Lung (tissue), 12 donors: ENCODE results near the gene TDRD1. TPM values are rescaled to one million over a fixed set of nuclear protein-coding genes. Genes with fewer than 3 reads are reported as not detected.

Experiments
- ATAC-seq: fragments of 200-7000 bp; cut with Tn5 transposase; one replicate; pipeline ENCODE4 v1.9.1; 2020; ENCODE audit warnings: moderate number of reproducible peaks; ENCODE audit not compliant: insufficient read depth, low FRiP score
- DNase-seq, 3 donors: peaks; one replicate each; pipeline ENCODE4 v3.0.0-alpha.2; 2013 to 2017
- H3K27ac ChIP-seq, 2 donors: one replicate each; pipeline ENCODE4 v1.5.1; 2013; ENCODE audit warnings: mild to moderate bottlenecking in 2 of 2, moderate library complexity in 2 of 2, control low read depth in 1 of 2, inconsistent platforms in 1 of 2, low read depth in 1 of 2, low read length in 1 of 2
- H3K27me3 ChIP-seq, 3 donors: one replicate each; pipeline ENCODE4 v1.5.1; 2013; ENCODE audit warnings: low read length in 2 of 3; ENCODE audit not compliant: control insufficient read depth in 3 of 3, insufficient read depth in 3 of 3
- H3K36me3 ChIP-seq, 4 donors: one replicate each; pipeline ENCODE4 v1.5.1; 2013; ENCODE audit warnings: low read length in 4 of 4, mild to moderate bottlenecking in 1 of 4, moderate library complexity in 1 of 4; ENCODE audit not compliant: control insufficient read depth in 4 of 4, insufficient read depth in 4 of 4
- H3K4me1 ChIP-seq, 5 donors: one replicate each; pipeline ENCODE4 v1.5.1; 2013; ENCODE audit warnings: low read length in 5 of 5, mild to moderate bottlenecking in 2 of 5, moderate library complexity in 1 of 5; ENCODE audit not compliant: control insufficient read depth in 5 of 5, insufficient read depth in 5 of 5
- H3K4me3 ChIP-seq: one replicate; pipeline ENCODE4 v1.5.1; 2013; ENCODE audit warnings: mild to moderate bottlenecking, control low read depth, moderate library complexity
- H3K9ac ChIP-seq, 2 donors: one replicate each; pipeline ENCODE4 v1.5.1; 2013; ENCODE audit warnings: low read length in 2 of 2, control low read depth in 1 of 2; ENCODE audit not compliant: insufficient read depth in 1 of 2
- H3K9me3 ChIP-seq, 4 donors: one replicate each; pipeline ENCODE4 v1.5.1; 2013; ENCODE audit warnings: low read length in 3 of 4, mild to moderate bottlenecking in 1 of 4, moderate library complexity in 1 of 4; ENCODE audit not compliant: control insufficient read depth in 4 of 4, insufficient read depth in 3 of 4
- CTCF ChIP-seq: IDR thresholded peaks from 2 replicates; pipeline ENCODE4 v1.5.1; 2012; ENCODE audit warnings: mild to moderate bottlenecking; ENCODE audit errors: control extremely low read depth, extremely low read depth
- WGBS, 2 donors: extraction: QIAGEN DNeasy Blood & Tissue Kit; methylation state at CpG; one replicate each; pipeline ENCODE4 v1.1.7; 2013; 5-methylcytosine and 5-hydroxymethylcytosine counted together
- polyA plus RNA-seq, 2 donors: library from polyadenylated mRNA; stranded (reverse); fragments of 200-250 nt; gene quantifications; one replicate each; pipeline ENCODE4 v1.2.1, GENCODE V29; 2013
- total RNA-seq, 2 donors: library from RNA; depleted of rRNA in 1 of 2; stranded (reverse); fragments of >200 nt in 1 of 2; gene quantifications; one replicate each; pipeline ENCODE4 v1.2.1, GENCODE V29; 2014 to 2021
- donor health status: control.
- donor health status: control.
- donor health status: Bipolar disorder and iron deficiency.
- donor health status: healthy.
- donor health status: DM: yes; HTN: yes; CAD: no.

TDRD1 gene
- total and polyA plus RNA-seq, 4 donors: 0.05 to 0.37 (median 0.25) TPM; not detected in 1

- H3K4me1 ChIP-seq: no peaks in the 10 kb centered on the region
- H3K27me3 ChIP-seq: peaks cover 0 to 3% (median 0%) of the 10 kb centered on the region in 3 donors
- TF ChIP-seq CTCF: no peak
- WGBS, 2 donors: 72 to 76% methylated on average over 4 of the region's 4 CpGs
- H3K36me3 ChIP-seq: no peaks in the 10 kb centered on the region
- DNase-seq (no peak), ATAC-seq (no peak)
- no peak overlapping the region for H3K9ac ChIP-seq
- no peak overlapping the region for H3K4me3 ChIP-seq
- no peak overlapping the region for H3K27ac ChIP-seq
- H3K9me3 ChIP-seq: no peaks in the 10 kb centered on the region
Observed at GRCh38 chr10:114199239-114199638, 20.1 kb downstream of the TDRD1 start.

- no peak for TF ChIP-seq CTCF
- 84 to 86% methylated on average over 3 of the region's 3 CpGs for WGBS, 2 donors
Observed at GRCh38 chr10:114202812-114203211, 23.7 kb downstream of the TDRD1 start.

GRCh38 chr10:114206902-114207301, 27.7 kb downstream of the TDRD1 start:
- H3K36me3 ChIP-seq: no peaks in the 10 kb centered on the region
- WGBS, 2 donors: 65 to 73% methylated on average over 2 of the region's 2 CpGs
- peaks cover 0 to 3% (median 0%) of the 10 kb centered on the region in 3 donors for H3K27me3 ChIP-seq
- H3K9me3 ChIP-seq: no peaks in the 10 kb centered on the region
- TF ChIP-seq CTCF: no peak
- ATAC-seq: no peak
- H3K4me3 ChIP-seq: no peak overlapping the region
- no peak overlapping the region for H3K9ac ChIP-seq
- no peak for DNase-seq
- H3K27ac ChIP-seq: no peak overlapping the region
- no peaks in the 10 kb centered on the region for H3K4me1 ChIP-seq

More at GRCh38 chr10:114202812-114203211, 23.7 kb downstream of the TDRD1 start:
- Histone ChIP-seq H3K27ac (no peak overlapping the region), H3K27me3 (peaks cover 0 to 3% (median 0%) of the 10 kb centered on the region in 3 donors), H3K9ac (no peak overlapping the region), H3K4me1 (no peaks in the 10 kb centered on the region), H3K36me3 (no peaks in the 10 kb centered on the region), H3K4me3 (no peak overlapping the region), H3K9me3 (no peaks in the 10 kb centered on the region)
- ATAC-seq: no peak
- no peak for DNase-seq

GRCh38 chr10:114207349-114207748, 28.2 kb downstream of the TDRD1 start:
- Histone ChIP-seq H3K27ac (no peak overlapping the region), H3K27me3 (peaks cover 0 to 3% (median 0%) of the 10 kb centered on the region in 3 donors), H3K4me1 (no peaks in the 10 kb centered on the region), H3K4me3 (no peak overlapping the region), H3K36me3 (no peaks in the 10 kb centered on the region), H3K9ac (no peak overlapping the region), H3K9me3 (no peaks in the 10 kb centered on the region)
- no peak for DNase-seq
- TF ChIP-seq CTCF: no peak
- no peak for ATAC-seq
- 31 to 67% methylated on average over 1 of the region's 1 CpG for WGBS, 2 donors
